Natural killer cell (primary cell): Measurements from ENCODE around the gene NCAM2. TPM values are rescaled to one million over a fixed set of nuclear protein-coding genes. Genes with fewer than 3 reads are reported as not detected.

Experiments
- ATAC-seq, 3 donors: fragments of 150-1000 bp in 2 of 3; fragments of 200-7000 bp in 1 of 3; cut with Tn5 transposase; 1 replicate in 1 of 3; 2 replicates in 2 of 3; pipeline ENCODE4 v1.10.0; 2021; ENCODE audit warnings: mild to moderate bottlenecking in 2 of 3, moderate library complexity in 2 of 3
- DNase-seq, 2 donors: peaks; one replicate each; pipeline versions ENCODE4 v3.0.0 to v3.0.0-alpha.2; 2013 to 2021; ENCODE audit warnings: mixed read lengths in 1 of 2
- H3K27ac ChIP-seq: one replicate; pipeline ENCODE4 v1.5.1; 2013; ENCODE audit warnings: mild to moderate bottlenecking, low read length
- H3K27me3 ChIP-seq: one replicate; pipeline ENCODE4 v1.6.1; 2013; ENCODE audit warnings: low read length; ENCODE audit not compliant: control insufficient read depth, insufficient read depth
- H3K36me3 ChIP-seq: one replicate; pipeline ENCODE4 v1.6.1; 2013; ENCODE audit warnings: low read length; ENCODE audit not compliant: control insufficient read depth, insufficient read depth
- H3K4me1 ChIP-seq: one replicate; pipeline ENCODE4 v1.6.1; 2013; ENCODE audit warnings: low read length; ENCODE audit not compliant: control insufficient read depth, insufficient read depth
- H3K4me3 ChIP-seq: one replicate; pipeline ENCODE4 v1.5.1; 2013; ENCODE audit warnings: low read length
- H3K9me3 ChIP-seq: one replicate; pipeline ENCODE4 v1.6.1; 2013; ENCODE audit warnings: low read length; ENCODE audit not compliant: control insufficient read depth, insufficient read depth
- H3K27ac Mint-ChIP-seq, 2 donors: one replicate each; pipeline ENCODE4 v1.8.0; 2022; ENCODE audit warnings: mild to moderate bottlenecking in 2 of 2, mixed read lengths in 2 of 2, moderate library complexity in 1 of 2
- H3K27me3 Mint-ChIP-seq, 2 donors: one replicate each; pipeline ENCODE4 v1.8.0; 2022; ENCODE audit warnings: low read depth in 2 of 2, mixed read lengths in 2 of 2
- H3K36me3 Mint-ChIP-seq: one replicate; pipeline ENCODE4 v1.8.0; 2022; ENCODE audit warnings: mixed read lengths
- H3K4me1 Mint-ChIP-seq, 2 donors: one replicate each; pipeline ENCODE4 v1.8.0; 2022; ENCODE audit warnings: mixed read lengths in 2 of 2
- H3K4me3 Mint-ChIP-seq: one replicate; pipeline ENCODE4 v1.8.0; 2022; ENCODE audit warnings: mild to moderate bottlenecking, moderate library complexity, mixed read lengths
- H3K9me3 Mint-ChIP-seq, 2 donors: one replicate each; pipeline ENCODE4 v1.8.0; 2022; ENCODE audit warnings: mixed read lengths in 2 of 2
- WGBS: methylation state at CpG from one replicate; pipeline ENCODE4 v1.1.7; 2013; ENCODE audit warnings: missing lambda C conversion rate; ENCODE audit not compliant: insufficient coverage; 5-methylcytosine and 5-hydroxymethylcytosine counted together
- intact Hi-C: fragments of 100-400 bp; cut with micrococcal nuclease; formaldehyde crosslinking; loops from one replicate; pipeline ENCODE4 v1.14.2; 2022
- total RNA-seq, 4 donors: library from RNA; stranded (reverse); fragments of 120-200 nt in 1 of 4; gene quantifications; one replicate each; pipeline versions ENCODE4 v1.2.3 to v1.2.4, GENCODE V29; 2013 to 2022
- TF ChIP-seq, protein P1 (sequence below): fragments of 200-600 bp; IDR thresholded peaks from one replicate; pipeline ENCODE4 v1.8.0; 2022; ENCODE audit warnings: antibody characterized with exemption

The NCAM2 gene
- total RNA-seq, 3 donors from 2014 or later (not counting 1 experiment from before 2014, with no cell fraction given), result not detected

DNA sequence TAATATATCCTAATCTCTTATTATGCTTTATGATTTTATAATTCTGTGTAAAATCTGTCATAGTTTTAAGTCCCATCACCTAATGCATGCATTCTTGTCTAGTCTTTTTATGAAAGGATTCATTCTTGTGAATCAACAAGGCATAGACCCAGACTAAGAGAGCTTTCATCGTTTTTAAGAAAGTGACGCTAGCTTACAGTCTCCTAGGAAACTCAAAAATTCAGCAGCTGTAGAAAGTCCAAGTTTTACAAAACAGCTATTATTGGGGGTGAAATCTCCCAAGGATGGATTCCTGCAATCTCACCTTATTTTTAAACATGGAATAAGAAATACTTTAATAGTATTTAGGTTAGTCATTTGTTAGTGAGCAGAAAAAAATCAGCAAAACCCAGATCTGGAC lies 104.7 kb downstream of the NCAM2 start:
- H3K4me1 Mint-ChIP-seq, result no peaks in the 10 kb centered on the region
- H3K4me1 ChIP-seq, result no peaks in the 10 kb centered on the region
- ATAC-seq (no peak), DNase-seq (no peak)
- peaks cover 5 to 6% of the 10 kb centered on the region in 2 donors for H3K9me3 Mint-ChIP-seq
- no peak overlapping the region for H3K4me3 ChIP-seq
- H3K27me3 Mint-ChIP-seq, result no peaks in the 10 kb centered on the region
- no peaks in the 10 kb centered on the region for H3K9me3 ChIP-seq
- H3K36me3 ChIP-seq, result no peaks in the 10 kb centered on the region
- no peaks in the 10 kb centered on the region for H3K27me3 ChIP-seq
- H3K27ac ChIP-seq, result no peak overlapping the region
- 100% methylated on average over 2 of the region's 2 CpGs for WGBS
- H3K4me3 Mint-ChIP-seq, result no peak overlapping the region
- intact Hi-C loops, result no loop called here
- H3K36me3 Mint-ChIP-seq, result no peaks in the 10 kb centered on the region
- TF ChIP-seq, protein P1, sequence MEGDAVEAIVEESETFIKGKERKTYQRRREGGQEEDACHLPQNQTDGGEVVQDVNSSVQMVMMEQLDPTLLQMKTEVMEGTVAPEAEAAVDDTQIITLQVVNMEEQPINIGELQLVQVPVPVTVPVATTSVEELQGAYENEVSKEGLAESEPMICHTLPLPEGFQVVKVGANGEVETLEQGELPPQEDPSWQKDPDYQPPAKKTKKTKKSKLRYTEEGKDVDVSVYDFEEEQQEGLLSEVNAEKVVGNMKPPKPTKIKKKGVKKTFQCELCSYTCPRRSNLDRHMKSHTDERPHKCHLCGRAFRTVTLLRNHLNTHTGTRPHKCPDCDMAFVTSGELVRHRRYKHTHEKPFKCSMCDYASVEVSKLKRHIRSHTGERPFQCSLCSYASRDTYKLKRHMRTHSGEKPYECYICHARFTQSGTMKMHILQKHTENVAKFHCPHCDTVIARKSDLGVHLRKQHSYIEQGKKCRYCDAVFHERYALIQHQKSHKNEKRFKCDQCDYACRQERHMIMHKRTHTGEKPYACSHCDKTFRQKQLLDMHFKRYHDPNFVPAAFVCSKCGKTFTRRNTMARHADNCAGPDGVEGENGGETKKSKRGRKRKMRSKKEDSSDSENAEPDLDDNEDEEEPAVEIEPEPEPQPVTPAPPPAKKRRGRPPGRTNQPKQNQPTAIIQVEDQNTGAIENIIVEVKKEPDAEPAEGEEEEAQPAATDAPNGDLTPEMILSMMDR, result no peak
- no peak overlapping the region for H3K27ac Mint-ChIP-seq

DNA sequence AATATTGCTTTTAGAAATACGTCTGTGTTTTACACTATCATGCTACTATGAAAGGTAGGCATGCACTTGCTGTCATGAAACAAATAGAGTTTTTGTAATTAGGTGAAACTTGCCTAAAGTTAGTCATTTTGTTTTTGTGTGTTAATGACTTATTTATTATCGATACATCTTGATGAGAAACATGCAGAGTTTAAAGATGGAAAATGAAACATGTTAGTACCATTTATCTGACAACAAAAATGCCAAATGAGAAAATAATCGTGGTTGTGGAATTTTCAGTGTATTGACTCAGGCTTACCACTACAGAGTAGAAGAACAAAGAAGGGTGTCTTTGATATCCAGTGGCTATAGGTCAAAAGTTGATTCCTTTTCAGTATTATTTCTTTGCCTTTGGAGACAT lies 105.5 kb downstream of the NCAM2 start:
- H3K4me1 ChIP-seq, result no peaks in the 10 kb centered on the region
- no peaks in the 10 kb centered on the region for H3K36me3 ChIP-seq
- Mint-ChIP-seq H3K4me1 (no peaks in the 10 kb centered on the region), H3K27me3 (no peaks in the 10 kb centered on the region), H3K27ac (no peak overlapping the region), H3K36me3 (no peaks in the 10 kb centered on the region), H3K9me3 (peaks cover 5 to 6% of the 10 kb centered on the region in 2 donors), H3K4me3 (no peak overlapping the region)
- H3K27me3 ChIP-seq, result no peaks in the 10 kb centered on the region
- TF ChIP-seq, protein P1, result no peak
- intact Hi-C loops, result no loop called here
- 74% methylated on average over 3 of the region's 3 CpGs for WGBS
- ATAC-seq (no peak), DNase-seq (no peak)
- H3K4me3 ChIP-seq, result no peak overlapping the region
- H3K9me3 ChIP-seq, result no peaks in the 10 kb centered on the region
- H3K27ac ChIP-seq, result no peak overlapping the region

DNA sequence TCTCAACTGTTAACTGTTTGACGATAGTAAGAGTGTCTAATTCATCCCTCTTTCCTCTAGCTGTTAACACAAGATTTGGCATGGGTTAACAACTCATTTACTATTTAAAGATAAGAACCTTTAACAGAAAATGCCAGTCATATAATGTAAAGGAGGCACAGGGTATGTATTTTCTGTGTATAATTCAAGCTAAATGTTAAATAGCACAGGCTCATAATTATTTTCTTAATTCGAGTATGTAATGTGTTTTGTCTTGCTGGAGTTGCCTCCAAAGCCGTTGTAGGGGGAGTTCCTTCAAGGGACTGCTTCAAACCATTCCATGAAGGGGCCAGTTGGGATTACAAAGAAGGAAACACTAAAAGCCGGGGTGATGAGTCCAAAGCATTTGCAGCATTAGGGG lies 111.5 kb downstream of the NCAM2 start:
- intact Hi-C loops, result no loop called here
- WGBS, result 82% methylated on average over 3 of the region's 4 CpGs
- H3K9me3 ChIP-seq, result no peaks in the 10 kb centered on the region

More for the DNA sequence above, 111.5 kb downstream of the NCAM2 start:
- Mint-ChIP-seq H3K9me3 (peaks cover 3 to 7% of the 10 kb centered on the region in 2 donors), H3K27me3 (no peaks in the 10 kb centered on the region), H3K36me3 (no peaks in the 10 kb centered on the region), H3K4me1 (no peaks in the 10 kb centered on the region), H3K27ac (no peak overlapping the region), H3K4me3 (no peak overlapping the region)
- DNase-seq (no peak), ATAC-seq (no peak)
- Histone ChIP-seq H3K36me3 (no peaks in the 10 kb centered on the region), H3K27ac (no peak overlapping the region), H3K4me1 (no peaks in the 10 kb centered on the region), H3K4me3 (no peak overlapping the region), H3K27me3 (no peaks in the 10 kb centered on the region)
- TF ChIP-seq, protein P1, result no peak
